ACC112 (cell line): Measurements from ENCODE around the gene ATP6V0A4.

Experiments used
- H2AFZ ChIP-seq: fragments of 200-600 bp; sonication (generic); one replicate; pipeline ENCODE4 v1.6.0; 2017; ENCODE audit warnings: antibody characterized with exemption, low read length; ENCODE audit not compliant: unreplicated experiment
- H3K27ac ChIP-seq: fragments of 200-600 bp; sonication (generic); 2 replicates; pipeline ENCODE4 v1.5.1; 2014; ENCODE audit warnings: low read depth, mild to moderate bottlenecking, antibody characterized with exemption, low read length, moderate library complexity
- H3K27me3 ChIP-seq: fragments of 200-600 bp; sonication (generic); 2 replicates; pipeline ENCODE4 v1.6.1; 2014; ENCODE audit warnings: mild to moderate bottlenecking, antibody characterized with exemption, low read length, moderate library complexity, mixed read lengths; ENCODE audit not compliant: insufficient read depth
- H3K36me3 ChIP-seq: fragments of 200-600 bp; sonication (generic); 2 replicates; pipeline ENCODE4 v1.6.1; 2016; ENCODE audit warnings: mild to moderate bottlenecking, antibody characterized with exemption, low read length, moderate library complexity, mixed read lengths; ENCODE audit not compliant: insufficient read depth
- H3K4me1 ChIP-seq: fragments of 200-600 bp; sonication (generic); one replicate; pipeline ENCODE4 v1.6.1; 2016; ENCODE audit warnings: low read length, mixed read lengths; ENCODE audit not compliant: insufficient read depth, unreplicated experiment, control insufficient read depth
- H3K4me3 ChIP-seq: fragments of 200-600 bp; sonication (generic); 2 replicates; pipeline ENCODE4 v1.5.1; 2014; ENCODE audit warnings: mild to moderate bottlenecking, low read depth, low read length
- H3K79me2 ChIP-seq: fragments of 200-600 bp; sonication (generic); one replicate; pipeline ENCODE4 v1.6.0; 2016; ENCODE audit warnings: low read length; ENCODE audit not compliant: control insufficient read depth, unreplicated experiment, insufficient read depth

Gene ATP6V0A4

GRCh38 chr7:138797715-138798320 is at the start of gene ATP6V0A4, which contains the start of gene TMEM213:
Gene ATP6V0A4 (minus strand): TSS chr7:138798196. CDS start chr7:138771247, 26,949 bp downstream.
Gene TMEM213 (plus strand): TSS chr7:138797994. CDS start chr7:138798105, 111 bp downstream.
- Histone ChIP-seq H3K4me3 (no peak within 1 kb of the TSS), H3K27me3 (peaks cover 59% of the 10 kb centered on the region), H3K79me2 (no peaks in the 10 kb centered on the region), H3K27ac (no peak within 1 kb of the TSS), H3K36me3 (no peaks in the 10 kb centered on the region), H2AFZ (no peak within 1 kb of the TSS), H3K4me1 (no peaks in the 10 kb centered on the region)

DNA sequence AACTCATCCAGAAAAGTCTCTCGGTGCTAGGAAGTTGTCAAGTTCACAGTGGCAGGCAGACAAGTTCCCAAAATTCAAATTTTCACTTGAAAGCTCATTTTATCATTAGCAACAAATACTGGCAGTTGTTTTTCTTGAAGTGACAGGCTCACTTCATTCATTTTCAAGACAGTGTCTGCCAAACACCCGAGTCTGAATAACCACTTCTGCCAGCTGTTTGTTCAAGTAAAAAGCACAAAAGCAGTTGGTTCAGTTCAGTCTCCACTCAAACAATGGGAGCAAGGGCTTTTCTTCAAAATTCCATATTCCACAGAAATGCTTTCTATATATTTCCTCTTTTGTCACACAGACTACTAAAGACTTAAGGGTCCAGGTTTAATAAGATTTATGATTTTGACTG is 47.7 kb upstream of the ATP6V0A4 start:
- H3K27me3 ChIP-seq: no peaks in the 10 kb centered on the region
- no peaks in the 10 kb centered on the region for H3K4me1 ChIP-seq
- no peaks in the 10 kb centered on the region for H3K79me2 ChIP-seq
- no peak overlapping the region for H3K4me3 ChIP-seq
- no peaks in the 10 kb centered on the region for H3K36me3 ChIP-seq
- H3K27ac ChIP-seq: no peak overlapping the region
- H2AFZ ChIP-seq: no peak overlapping the region

- Histone ChIP-seq H3K36me3 (no peaks in the 10 kb centered on the region), H3K27ac (no peak overlapping the region), H3K4me3 (no peak overlapping the region), H3K27me3 (no peaks in the 10 kb centered on the region), H3K79me2 (no peaks in the 10 kb centered on the region), H3K4me1 (no peaks in the 10 kb centered on the region), H2AFZ (no peak overlapping the region)
Measured at GRCh38 chr7:138843632-138844580, 45.9 kb upstream of the ATP6V0A4 start.

- Histone ChIP-seq H3K79me2 (no peaks in the 10 kb centered on the region), H3K27ac (no peak overlapping the region)
Measured at GRCh38 chr7:138842111-138842510, 44.1 kb upstream of the ATP6V0A4 start.

GRCh38 chr7:138838166-138838565 is 40.2 kb upstream of the ATP6V0A4 start:
- H3K79me2 ChIP-seq: no peaks in the 10 kb centered on the region
- H3K4me1 ChIP-seq: no peaks in the 10 kb centered on the region
- H3K27me3 ChIP-seq: no peaks in the 10 kb centered on the region
- no peaks in the 10 kb centered on the region for H3K36me3 ChIP-seq
- H2AFZ ChIP-seq: no peak overlapping the region
- H3K4me3 ChIP-seq: no peak overlapping the region
- H3K27ac ChIP-seq: no peak overlapping the region

More at GRCh38 chr7:138842111-138842510, 44.1 kb upstream of the ATP6V0A4 start:
- no peak overlapping the region for H3K4me3 ChIP-seq
- no peaks in the 10 kb centered on the region for H3K36me3 ChIP-seq
- no peak overlapping the region for H2AFZ ChIP-seq
- no peaks in the 10 kb centered on the region for H3K27me3 ChIP-seq
- no peaks in the 10 kb centered on the region for H3K4me1 ChIP-seq

DNA sequence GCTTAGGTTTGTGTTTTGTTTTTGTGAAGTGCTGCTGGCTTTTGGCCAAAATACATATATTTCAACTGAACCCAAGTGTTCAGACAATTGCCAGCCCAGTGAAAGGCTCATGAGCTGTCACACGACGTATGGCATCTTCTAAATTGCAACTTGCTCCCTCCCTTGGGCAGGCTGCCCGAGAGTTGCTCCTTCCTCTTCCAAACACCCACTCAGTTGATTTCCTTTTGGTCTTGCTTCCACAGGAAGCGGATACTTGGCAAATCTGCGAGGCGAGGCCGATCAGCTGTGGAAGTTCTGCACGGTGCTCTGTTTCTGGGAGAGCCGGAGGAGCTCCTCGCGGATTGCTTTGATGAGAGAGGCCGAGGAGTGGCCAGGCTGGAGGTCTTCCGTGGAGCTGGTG is 39.6 kb upstream of the ATP6V0A4 start:
- H3K36me3 ChIP-seq: no peaks in the 10 kb centered on the region
- H3K79me2 ChIP-seq: no peaks in the 10 kb centered on the region
- no peaks in the 10 kb centered on the region for H3K27me3 ChIP-seq
- no peak overlapping the region for H3K27ac ChIP-seq
- no peak overlapping the region for H2AFZ ChIP-seq
- H3K4me3 ChIP-seq: no peak overlapping the region
- no peaks in the 10 kb centered on the region for H3K4me1 ChIP-seq

DNA sequence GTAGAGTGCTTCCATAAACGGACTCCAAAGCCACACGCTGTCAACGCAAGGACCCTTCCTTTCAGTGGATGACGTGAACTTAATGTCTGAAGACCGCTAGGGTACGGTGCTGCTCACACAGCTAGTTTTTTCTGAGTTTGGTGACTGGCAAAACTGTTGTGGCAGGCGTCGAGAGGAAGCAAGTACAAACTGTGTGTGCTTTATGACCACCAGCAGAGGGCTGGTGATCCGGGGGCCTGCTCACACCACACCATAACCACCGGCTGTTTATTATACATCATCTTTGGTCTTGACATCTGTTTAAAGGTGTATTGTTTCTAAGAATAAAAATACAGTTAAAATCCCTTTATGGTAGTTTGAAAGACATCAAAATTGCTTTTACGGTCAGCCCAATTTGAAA is 37.1 kb upstream of the ATP6V0A4 start:
- peaks cover 2% of the 10 kb centered on the region; the same call in 1 of the 2 replicates for H3K27me3 ChIP-seq
- H3K4me3 ChIP-seq: no peak overlapping the region
- no peak overlapping the region for H3K27ac ChIP-seq
- no peaks in the 10 kb centered on the region for H3K36me3 ChIP-seq
- H2AFZ ChIP-seq: no peak overlapping the region
- no peaks in the 10 kb centered on the region for H3K4me1 ChIP-seq
- no peaks in the 10 kb centered on the region for H3K79me2 ChIP-seq

DNA sequence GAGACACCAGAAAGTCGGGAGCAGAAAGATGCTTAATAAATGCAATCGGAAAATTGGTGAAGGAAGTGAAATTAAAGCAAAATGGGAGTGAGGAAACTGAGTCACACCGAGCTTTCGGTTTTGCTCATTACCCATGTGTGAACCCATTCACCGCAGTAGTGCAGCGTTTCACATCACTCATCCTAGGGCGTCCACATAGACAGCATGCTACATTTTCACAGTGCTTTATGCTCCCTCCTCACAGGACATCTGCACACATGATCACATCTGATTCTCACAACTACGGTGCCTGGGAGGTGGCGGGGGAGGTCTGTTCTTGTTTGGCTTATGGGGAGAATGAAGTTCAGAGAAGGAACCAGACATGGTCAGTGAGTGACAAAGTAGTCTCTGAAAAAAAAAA is 36.6 kb upstream of the ATP6V0A4 start:
- Histone ChIP-seq H3K79me2 (no peaks in the 10 kb centered on the region), H3K4me3 (no peak overlapping the region), H3K27ac (no peak overlapping the region), H3K4me1 (no peaks in the 10 kb centered on the region), H3K36me3 (no peaks in the 10 kb centered on the region), H2AFZ (no peak overlapping the region), H3K27me3 (peaks cover 2% of the 10 kb centered on the region; the same call in 1 of the 2 replicates)

GRCh38 chr7:138833596-138833995 is 35.6 kb upstream of the ATP6V0A4 start:
- peaks cover 2% of the 10 kb centered on the region; the same call in 1 of the 2 replicates for H3K27me3 ChIP-seq
- H3K4me1 ChIP-seq: no peaks in the 10 kb centered on the region
- H3K36me3 ChIP-seq: no peaks in the 10 kb centered on the region

DNA sequence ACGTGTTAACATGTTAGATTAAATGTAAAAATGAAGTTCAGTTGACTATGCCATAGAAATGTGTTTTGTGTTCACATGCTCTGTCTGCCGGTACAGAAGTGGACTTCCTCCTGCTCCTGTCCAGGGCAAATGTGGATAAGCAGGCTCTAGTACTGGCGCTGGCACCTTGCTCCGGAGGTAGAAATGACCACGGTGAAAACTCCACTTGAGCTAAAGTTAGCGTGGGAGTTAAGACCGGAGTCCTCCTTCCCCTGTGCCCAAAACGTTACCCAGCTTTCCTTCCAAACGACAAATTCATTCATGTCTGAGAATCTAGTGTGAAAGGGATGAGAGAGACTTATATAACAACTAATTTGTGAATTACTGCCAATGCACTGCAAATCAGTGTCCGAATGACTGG is 35.0 kb upstream of the ATP6V0A4 start:
- H3K36me3 ChIP-seq: no peaks in the 10 kb centered on the region
- no peak overlapping the region for H3K4me3 ChIP-seq

More at GRCh38 chr7:138833596-138833995, 35.6 kb upstream of the ATP6V0A4 start:
- H3K4me3 ChIP-seq: no peak overlapping the region
- no peaks in the 10 kb centered on the region for H3K79me2 ChIP-seq
- H3K27ac ChIP-seq: no peak overlapping the region
- no peak overlapping the region for H2AFZ ChIP-seq

More for the DNA sequence above, 35.0 kb upstream of the ATP6V0A4 start:
- H3K79me2 ChIP-seq: no peaks in the 10 kb centered on the region
- H2AFZ ChIP-seq: no peak overlapping the region
- no peak overlapping the region for H3K27ac ChIP-seq
- H3K4me1 ChIP-seq: no peaks in the 10 kb centered on the region
- H3K27me3 ChIP-seq: peaks cover 8% of the 10 kb centered on the region
